Retinal pigment epithelial cell (primary cell): ENCODE results near the gene EYS.

Source experiments
- DNase-seq: peaks from one replicate; pipeline ENCODE4 v3.0.0-alpha.2; 2010; ENCODE audit warnings: low read depth
- H3K4me3 ChIP-seq: 2 replicates; pipeline ENCODE4 v1.5.1; 2011; ENCODE audit warnings: mild to moderate bottlenecking, low read length, control low read depth, moderate library complexity
- CTCF ChIP-seq: conservative IDR thresholded peaks from 2 replicates; pipeline ENCODE4 v1.5.1; 2011; ENCODE audit warnings: low read depth, low read length, control low read depth, inconsistent platforms

Gene EYS

GRCh38 chr6:64665137-64665536 is 1041.9 kb downstream of the EYS start:
- no peak for TF ChIP-seq CTCF
- no peak for DNase-seq
- H3K4me3 ChIP-seq: no peak overlapping the region

- DNase-seq: no peak
- TF ChIP-seq CTCF: no peak
- no peak overlapping the region for H3K4me3 ChIP-seq
Measured at GRCh38 chr6:64664480-64664879, 1042.5 kb downstream of the EYS start.

- DNase-seq: no peak
- no peak overlapping the region for H3K4me3 ChIP-seq
- no peak for TF ChIP-seq CTCF
Measured at GRCh38 chr6:64644024-64644423, 1063.0 kb downstream of the EYS start.

GRCh38 chr6:64630901-64631300 is 1076.1 kb downstream of the EYS start:
- no peak overlapping the region for H3K4me3 ChIP-seq
- no peak for DNase-seq
- no peak for TF ChIP-seq CTCF

- TF ChIP-seq CTCF: no peak
- no peak for DNase-seq
- H3K4me3 ChIP-seq: no peak overlapping the region
Measured at GRCh38 chr6:64622944-64623343, 1084.1 kb downstream of the EYS start.

- TF ChIP-seq CTCF: no peak
- H3K4me3 ChIP-seq: no peak overlapping the region
- no peak for DNase-seq
Measured at GRCh38 chr6:64602993-64603392, 1104.0 kb downstream of the EYS start.

- no peak for DNase-seq
- TF ChIP-seq CTCF: no peak
- H3K4me3 ChIP-seq: no peak overlapping the region
Measured at GRCh38 chr6:64591676-64592036, 1115.4 kb downstream of the EYS start.
